IMR-90 (cell line): ENCODE measurements around the gene KRTCAP2. TPM values are rescaled to one million over a fixed set of nuclear protein-coding genes. Genes with fewer than 3 reads are reported as not detected.

Experiments
- ATAC-seq: fragments of 200-7000 bp; cut with Tn5 transposase; 2 replicates; pipeline ENCODE4 v1.9.1; 2020; ENCODE audit warnings: low read depth, mild to moderate bottlenecking, moderate library complexity
- BruUV-seq: library from RNA; stranded (reverse); fragments of 400-500 nt; replicated peaks from 2 replicates; lab custom pipeline; 2021; lab: Mats Ljungman, UMichigan
- CTCF ChIA-PET: fragments of 300-600 bp; formaldehyde crosslinking; extraction: SDS; loops from one replicate; lab custom pipeline; 2021; ENCODE audit warnings: antibody characterized with exemption; lab: Yijun Ruan, JAX
- POLR2A ChIA-PET: fragments of 300-600 bp; sonication (Branson Sonifier 250); formaldehyde crosslinking; loops from one replicate; lab custom pipeline; 2022; ENCODE audit warnings: antibody characterized with exemption; ENCODE audit not compliant: unreplicated experiment; lab: Charles Lee
- DNase-seq: peaks from one replicate; pipeline ENCODE4 v3.0.0; 2013
- H2AFZ ChIP-seq: replicated peaks from 2 replicates; pipeline ENCODE3; 2013; ENCODE audit warnings: low read length, mild to moderate bottlenecking; ENCODE audit not compliant: poor library complexity
- H2AK5ac ChIP-seq: 2 replicates; pipeline ENCODE4 v1.6.1; 2013; ENCODE audit warnings: low read depth, low read length, inconsistent platforms
- H2AK9ac ChIP-seq: replicated peaks from 2 replicates; pipeline ENCODE3; 2013; ENCODE audit warnings: mild to moderate bottlenecking, low read depth, low read length, moderate library complexity; ENCODE audit not compliant: poor library complexity
- H2BK120ac ChIP-seq: 2 replicates; pipeline ENCODE4 v1.6.1; 2013; ENCODE audit warnings: low read depth, low read length, inconsistent platforms
- H2BK15ac ChIP-seq: 3 replicates; pipeline ENCODE4 v1.6.1; 2013; ENCODE audit warnings: low read depth, low read length, inconsistent platforms
- H2BK20ac ChIP-seq: 2 replicates; pipeline ENCODE4 v1.6.1; 2013; ENCODE audit warnings: low read depth, mild to moderate bottlenecking, inconsistent platforms, low read length, moderate library complexity
- H2BK5ac ChIP-seq: 2 replicates; pipeline ENCODE4 v1.6.1; 2013; ENCODE audit warnings: mild to moderate bottlenecking, low read depth, low read length, inconsistent platforms; ENCODE audit not compliant: poor library complexity, severe bottlenecking
- H3K14ac ChIP-seq: replicated peaks from 2 replicates; pipeline ENCODE4 v1.6.1; 2013; ENCODE audit warnings: low read depth, low read length, inconsistent platforms
- H3K18ac ChIP-seq: 2 replicates; pipeline ENCODE4 v1.6.1; 2013; ENCODE audit warnings: low read depth, low read length, control low read depth
- H3K23ac ChIP-seq: 2 replicates; pipeline ENCODE4 v1.6.1; 2013; ENCODE audit warnings: low read depth, low read length, inconsistent platforms
- H3K27ac ChIP-seq: 2 replicates; pipeline ENCODE4 v1.5.1; 2013; ENCODE audit warnings: mild to moderate bottlenecking, control low read depth, low read length; ENCODE audit not compliant: insufficient read depth
- H3K27me3 ChIP-seq: 2 replicates; pipeline ENCODE4 v1.6.1; 2013; ENCODE audit warnings: low read length; ENCODE audit not compliant: control insufficient read depth, insufficient read depth
- H3K36me3 ChIP-seq: 2 replicates; pipeline ENCODE4 v1.6.1; 2013; ENCODE audit warnings: low read length, mixed read lengths; ENCODE audit not compliant: control insufficient read depth, insufficient read depth
- H3K4ac ChIP-seq: 2 replicates; pipeline ENCODE4 v1.6.1; 2013; ENCODE audit warnings: low read depth, low read length, inconsistent platforms
- H3K4me1 ChIP-seq: 2 replicates; pipeline ENCODE4 v1.6.1; 2013; ENCODE audit warnings: low read length, mixed read lengths; ENCODE audit not compliant: control insufficient read depth, insufficient read depth
- H3K4me2 ChIP-seq: 2 replicates; pipeline ENCODE4 v1.6.1; 2013; ENCODE audit warnings: low read depth, mild to moderate bottlenecking, control low read depth, low read length, moderate library complexity
- H3K4me3 ChIP-seq: 2 replicates; pipeline ENCODE4 v1.5.1; 2013; ENCODE audit warnings: low read depth, mild to moderate bottlenecking, control low read depth, low read length, moderate library complexity; ENCODE audit not compliant: insufficient read depth
- H3K56ac ChIP-seq: 2 replicates; pipeline ENCODE4 v1.6.1; 2013; ENCODE audit warnings: low read length, inconsistent platforms; ENCODE audit not compliant: insufficient read depth; ENCODE audit errors: extremely low read depth
- H3K79me1 ChIP-seq, 2 experiments: 2 replicates each; pipeline ENCODE4 v1.6.1; 2013; ENCODE audit warnings: low read length in 2 of 2, inconsistent platforms in 1 of 2, low read depth in 1 of 2
- H3K9ac ChIP-seq: 2 replicates; pipeline ENCODE4 v1.6.1; 2013; ENCODE audit warnings: low read depth, low read length, control low read depth
- H3K9me1 ChIP-seq: 2 replicates; pipeline ENCODE4 v1.6.1; 2013; ENCODE audit warnings: low read length, inconsistent platforms; ENCODE audit not compliant: insufficient read depth
- H3K9me3 ChIP-seq: 2 replicates; pipeline ENCODE4 v1.6.1; 2013; ENCODE audit warnings: low read length; ENCODE audit not compliant: control insufficient read depth, insufficient read depth
- H4K20me1 ChIP-seq: 2 replicates; pipeline ENCODE4 v1.6.1; 2013; ENCODE audit warnings: low read length, inconsistent platforms; ENCODE audit not compliant: insufficient read depth
- H4K5ac ChIP-seq: 2 replicates; pipeline ENCODE4 v1.6.1; 2013; ENCODE audit warnings: mild to moderate bottlenecking, low read depth, low read length, control low read depth
- H4K8ac ChIP-seq, 2 experiments: 2 replicates each; pipeline ENCODE4 v1.6.1; 2013; ENCODE audit warnings: low read depth in 2 of 2, low read length in 2 of 2, control low read depth in 1 of 2, inconsistent platforms in 1 of 2
- H4K91ac ChIP-seq: 2 replicates; pipeline ENCODE4 v1.6.1; 2013; ENCODE audit warnings: low read depth, low read length, inconsistent platforms; ENCODE audit not compliant: insufficient read depth
- MXI1 ChIP-seq: IDR thresholded peaks from 2 replicates; pipeline ENCODE4 v1.6.1; 2012; ENCODE audit warnings: low read depth, mild to moderate bottlenecking, low read length, moderate library complexity, borderline replicate concordance
- RAD21 ChIP-seq: IDR thresholded peaks from 2 replicates; pipeline ENCODE4 v1.6.1; 2012; ENCODE audit warnings: low read length, improper control_type of control experiment
- RCOR1 ChIP-seq: IDR thresholded peaks from 2 replicates; pipeline ENCODE4 v1.6.1; 2012; ENCODE audit warnings: mild to moderate bottlenecking, low read length, improper control_type of control experiment; ENCODE audit not compliant: insufficient replicate concordance
- RFX5 ChIP-seq: IDR thresholded peaks from 2 replicates; pipeline ENCODE4 v1.8.0; 2012; ENCODE audit warnings: low read depth, mild to moderate bottlenecking, low read length, moderate library complexity
- WGBS, 2 experiments: methylation state at CpG; one replicate each; pipeline versions ENCODE4 v1.1.5 to v1.1.7; 2013; ENCODE audit warnings: missing lambda C conversion rate in 2 of 2; ENCODE audit not compliant: insufficient read length in 1 of 2; ENCODE audit errors: extremely low coverage in 2 of 2; 5-methylcytosine and 5-hydroxymethylcytosine counted together
- dilution Hi-C: fragments of 300-500 bp; cut with HindIII; formaldehyde crosslinking; loops from one replicate; pipeline ENCODE4 v1.14.3; 2018; ENCODE audit warnings: low sequenced_read_pairs; ENCODE audit not compliant: unreplicated experiment
- in situ Hi-C: fragments of 300-500 bp; cut with MboI; formaldehyde crosslinking; loops from 3 replicates; pipeline ENCODE4 v1.14.3; 2019; ENCODE audit warnings: low sequenced_read_pairs, inconsistent platforms, mixed read lengths
- intact Hi-C: fragments of 100-400 bp; cut with micrococcal nuclease; formaldehyde crosslinking; loops from 2 replicates; pipeline ENCODE4 v1.10.0; 2022
- polyA plus RNA-seq, 3 experiments: library from polyadenylated mRNA; depleted of rRNA; stranded (reverse); fragments of >200 nt; gene quantifications; 2 replicates each; pipeline ENCODE4 v1.2.3, GENCODE V29; 2012; ENCODE audit warnings: low replicate concordance in 1 of 3
- total RNA-seq: library from RNA; depleted of rRNA; stranded (reverse); fragments of >200 nt; gene quantifications from 2 replicates; pipeline ENCODE4 v1.2.3, GENCODE V29; 2012

The KRTCAP2 gene
- total and polyA plus RNA-seq, 2 of the 4 experiments (the other 2 are of a cell fraction), result 76.7 to 232 TPM

DNA sequence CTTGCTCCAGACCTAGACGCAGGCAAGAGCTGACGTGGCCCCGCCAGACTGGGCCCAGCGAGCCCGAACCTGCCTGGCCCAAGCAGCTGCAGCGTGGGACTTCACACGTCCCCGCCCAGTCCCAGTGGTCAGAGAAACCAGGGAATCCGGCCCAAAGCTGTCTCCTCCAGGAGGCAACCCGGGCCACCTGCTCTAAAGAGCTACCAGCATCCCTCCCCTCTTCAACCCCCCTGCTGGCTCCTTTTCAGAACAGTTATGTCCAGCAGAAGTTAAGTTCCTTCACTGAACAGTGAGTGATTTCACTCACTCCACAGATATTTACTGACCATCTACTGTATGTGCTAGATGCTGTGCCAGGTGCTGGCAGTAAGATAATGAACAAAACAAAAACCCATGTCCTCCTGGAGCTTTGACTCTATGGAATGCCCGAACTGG, 47.6 kb downstream of the KRTCAP2 start:
- Histone ChIP-seq H4K8ac (no peak overlapping the region), H3K14ac (no peak overlapping the region), H2AK9ac (no peak overlapping the region), H3K27me3 (peaks cover 53% of the 10 kb centered on the region), H2BK15ac (no peak overlapping the region), H3K9ac (no peak overlapping the region), H3K23ac (no peak overlapping the region), H2AFZ (no peak overlapping the region), H3K79me1 (no peaks in the 10 kb centered on the region), H3K36me3 (no peaks in the 10 kb centered on the region), H3K9me3 (no peaks in the 10 kb centered on the region), H4K5ac (no peak overlapping the region), H3K4me2 (no peak overlapping the region), H4K20me1 (peaks cover 2% of the 10 kb centered on the region), H3K27ac (no peak overlapping the region), H3K9me1 (peaks cover 8% of the 10 kb centered on the region; the same call in 1 of the 2 replicates), H3K4ac (no peak overlapping the region), H4K91ac (no peak overlapping the region), H2AK5ac (no peak overlapping the region), H3K56ac (no peak overlapping the region), H2BK20ac (no peak overlapping the region), H2BK120ac (no peak overlapping the region), H3K4me1 (peaks cover 22% of the 10 kb centered on the region), H2BK5ac (no peak overlapping the region), H3K18ac (no peak overlapping the region), H3K4me3 (no peak overlapping the region)
- intact Hi-C loops, result loop anchor here (5.0 kb wide), 1 partner anchor 33 kb away; no protein-coding TSS in a partner anchor
- BruUV-seq, result no TSS peak
- in situ Hi-C loops, result no loop called here
- POLR2A ChIA-PET, result no interaction called here
- TF ChIP-seq RAD21 (no peak), RCOR1 (no peak), MXI1 (no peak), RFX5 (no peak)
- CTCF ChIA-PET, result no interaction called here
- DNase-seq (no peak), ATAC-seq (no peak)
- dilution Hi-C loops, result no loop called here
- 47% methylated on average over 8 of the region's 11 CpGs; no CpG with 5 or more reads in 1 of the 2 experiments for WGBS, 2 experiments
